Erythroblast (primary cell): Measurements from ENCODE around the gene CD46.

Experiments
- GATA1 ChIP-seq: IDR thresholded peaks from 2 replicates; pipeline ENCODE4 v1.6.1; 2011; ENCODE audit warnings: low read depth, mild to moderate bottlenecking, control low read depth, low read length, moderate library complexity
- POLR2A ChIP-seq: IDR thresholded peaks from 2 replicates; pipeline ENCODE4 v1.6.1; 2011; ENCODE audit warnings: mild to moderate bottlenecking, low read length

DNA sequence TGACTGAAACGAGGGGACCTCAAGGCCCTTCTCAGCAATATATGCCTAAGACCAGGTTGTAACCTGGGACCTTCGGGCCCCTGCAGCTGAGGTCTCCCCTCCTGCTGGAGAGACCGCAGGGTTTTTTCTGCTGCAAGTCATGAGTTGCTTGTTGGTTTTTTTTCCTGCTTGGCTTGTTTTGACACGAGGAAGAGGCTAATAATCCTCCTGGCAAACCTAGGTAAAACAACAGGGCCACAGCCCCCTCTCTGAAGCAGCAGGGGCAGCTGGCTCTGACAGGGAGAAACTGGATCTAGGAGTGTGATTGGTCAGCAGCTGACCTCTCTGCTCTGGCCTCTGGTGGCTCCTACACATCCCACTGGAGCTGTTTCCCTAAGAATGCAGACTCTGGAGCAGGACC lies 90.0 kb downstream of the CD46 start:
- TF ChIP-seq POLR2A (no peak), GATA1 (no peak)
